ENCODE measurements around the gene FKBP2. TPM values are rescaled to one million over a fixed set of nuclear protein-coding genes. Genes with fewer than 3 reads are reported as not detected.

Gene FKBP2
- total and polyA plus RNA-seq, 2 of the 4 experiments (the other 2 are of a cell fraction): 36.2 to 76.4 TPM

GRCh38 chr11:64291752-64292459 lies 51.0 kb downstream of the FKBP2 start:
- H2BK120ac ChIP-seq (ENCODE audit: low read depth, low read length): no peak overlapping the region
- CTCF ChIA-PET: interaction anchor here (1.1 kb wide), 1 partner anchor 9 kb away, joined by 5 read pairs; no protein-coding TSS in a partner anchor
- H3K56ac ChIP-seq (ENCODE audit: extremely low read depth, insufficient read depth, low read length): no peak overlapping the region
- H3K14ac ChIP-seq (replicated peaks; ENCODE audit: low read depth, low read length): no peak overlapping the region
- peaks cover 66% of the 10 kb centered on the region for H3K27me3 ChIP-seq (ENCODE audit: control insufficient read depth, insufficient read depth, low read length)
- H2AK5ac ChIP-seq (ENCODE audit: low read depth, low read length): no peak overlapping the region
- H3K4ac ChIP-seq (ENCODE audit: low read depth, low read length): no peak overlapping the region
- H4K20me1 ChIP-seq (ENCODE audit: insufficient read depth, low read length): peaks cover 5% of the 10 kb centered on the region; the same call in 1 of the 2 replicates
- H2BK15ac ChIP-seq (ENCODE audit: low read depth, low read length): no peak overlapping the region
- ATAC-seq (ENCODE audit: low read depth) (peak; percentile 31), DNase-seq (no peak)
- H4K5ac ChIP-seq (ENCODE audit: low read depth, low read length): no peak overlapping the region
- POLR2A ChIA-PET (ENCODE audit: unreplicated experiment): no interaction called here
- no peak overlapping the region for H2BK20ac ChIP-seq (ENCODE audit: low read depth, low read length)
- no peak overlapping the region for H3K23ac ChIP-seq (ENCODE audit: low read depth, low read length)
- dilution Hi-C loops (cut with HindIII; ENCODE audit: low sequenced_read_pairs, unreplicated experiment): no loop called here
- no TSS peak for BruUV-seq (replicated peaks)
- peak overlapping the region; percentile 24 for H3K4me3 ChIP-seq (ENCODE audit: insufficient read depth, low read depth, low read length)
- peak overlapping the region; percentile 72 for H2AFZ ChIP-seq (replicated peaks; ENCODE audit: low read length, poor library complexity)
- H2BK5ac ChIP-seq (ENCODE audit: low read depth, low read length, poor library complexity, severe bottlenecking): no peak overlapping the region
- peaks cover 4% of the 10 kb centered on the region; the same call in 1 of the 2 replicates for H3K4me1 ChIP-seq (ENCODE audit: control insufficient read depth, insufficient read depth, low read length)
- no peaks in the 10 kb centered on the region for H3K9me1 ChIP-seq (ENCODE audit: insufficient read depth, low read length)
- H3K18ac ChIP-seq (ENCODE audit: low read depth, low read length): no peak overlapping the region
- H2AK9ac ChIP-seq (replicated peaks; ENCODE audit: low read depth, low read length, poor library complexity): no peak overlapping the region
- no peak overlapping the region for H4K8ac ChIP-seq (ENCODE audit: low read depth in 2 of 2, low read length in 2 of 2)
- no peak overlapping the region for H3K9ac ChIP-seq (ENCODE audit: low read depth, low read length)
- peaks cover 0 to 4% of the 10 kb centered on the region in 2 experiments; a peak in 1 of 4 replicates for H3K79me1 ChIP-seq (ENCODE audit: low read depth in 1 of 2, low read length in 2 of 2)
- 2% methylated on average over 56 of the region's 96 CpGs; no CpG with 5 or more reads in 1 of the 2 experiments for WGBS, 2 experiments (ENCODE audit: extremely low coverage in 2 of 2, insufficient read length in 1 of 2)
- in situ Hi-C loops (cut with MboI; ENCODE audit: low sequenced_read_pairs): no loop called here
- no peak overlapping the region for H3K27ac ChIP-seq (ENCODE audit: insufficient read depth, low read length)
- H3K4me2 ChIP-seq (ENCODE audit: low read depth, low read length): peak overlapping the region; percentile 45
- no peaks in the 10 kb centered on the region for H3K36me3 ChIP-seq (ENCODE audit: control insufficient read depth, insufficient read depth, low read length)
- H4K91ac ChIP-seq (ENCODE audit: insufficient read depth, low read depth, low read length): no peak overlapping the region
- intact Hi-C loops (cut with micrococcal nuclease): no loop called here
- no peaks in the 10 kb centered on the region for H3K9me3 ChIP-seq (ENCODE audit: control insufficient read depth, insufficient read depth, low read length)
- TF ChIP-seq MXI1 (IDR thresholded peaks at IDR 0.05; ENCODE audit: borderline replicate concordance, low read depth, low read length): no peak
- no peak for TF ChIP-seq MAZ (IDR thresholded peaks at IDR 0.05; ENCODE audit: borderline replicate concordance, low read depth, low read length)
- no peak for TF ChIP-seq SMC3 (IDR thresholded peaks at IDR 0.05; ENCODE audit: low read depth, low read length)
- TF ChIP-seq POLR2A (IDR thresholded peaks at IDR 0.05; ENCODE audit: low read depth, low read length): no peak
- no peak for TF ChIP-seq NFE2L2 (IDR thresholded peaks at IDR 0.05; ENCODE audit: low read depth, low read length)
- TF ChIP-seq ELK1 (IDR thresholded peaks at IDR 0.05; ENCODE audit: borderline replicate concordance, low read depth, low read length): no peak
- no peak for TF ChIP-seq MAFK (IDR thresholded peaks at IDR 0.05; ENCODE audit: low read depth, low read length)
- no peak for TF ChIP-seq CHD1 (IDR thresholded peaks at IDR 0.05; ENCODE audit: low read depth, low read length)
- TF ChIP-seq RCOR1 (IDR thresholded peaks at IDR 0.05; ENCODE audit: insufficient replicate concordance, low read length): no peak
- no peak for TF ChIP-seq USF2 (IDR thresholded peaks at IDR 0.05; ENCODE audit: low read depth, low read length)
- no peak for TF ChIP-seq RAD21 (IDR thresholded peaks at IDR 0.05; ENCODE audit: low read length)
- no peak for TF ChIP-seq BHLHE40 (IDR thresholded peaks at IDR 0.05; ENCODE audit: low read depth, low read length)
- no peak for TF ChIP-seq RFX5 (IDR thresholded peaks at IDR 0.05; ENCODE audit: low read depth, low read length)
- TF ChIP-seq, protein P1, sequence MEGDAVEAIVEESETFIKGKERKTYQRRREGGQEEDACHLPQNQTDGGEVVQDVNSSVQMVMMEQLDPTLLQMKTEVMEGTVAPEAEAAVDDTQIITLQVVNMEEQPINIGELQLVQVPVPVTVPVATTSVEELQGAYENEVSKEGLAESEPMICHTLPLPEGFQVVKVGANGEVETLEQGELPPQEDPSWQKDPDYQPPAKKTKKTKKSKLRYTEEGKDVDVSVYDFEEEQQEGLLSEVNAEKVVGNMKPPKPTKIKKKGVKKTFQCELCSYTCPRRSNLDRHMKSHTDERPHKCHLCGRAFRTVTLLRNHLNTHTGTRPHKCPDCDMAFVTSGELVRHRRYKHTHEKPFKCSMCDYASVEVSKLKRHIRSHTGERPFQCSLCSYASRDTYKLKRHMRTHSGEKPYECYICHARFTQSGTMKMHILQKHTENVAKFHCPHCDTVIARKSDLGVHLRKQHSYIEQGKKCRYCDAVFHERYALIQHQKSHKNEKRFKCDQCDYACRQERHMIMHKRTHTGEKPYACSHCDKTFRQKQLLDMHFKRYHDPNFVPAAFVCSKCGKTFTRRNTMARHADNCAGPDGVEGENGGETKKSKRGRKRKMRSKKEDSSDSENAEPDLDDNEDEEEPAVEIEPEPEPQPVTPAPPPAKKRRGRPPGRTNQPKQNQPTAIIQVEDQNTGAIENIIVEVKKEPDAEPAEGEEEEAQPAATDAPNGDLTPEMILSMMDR (conservative IDR thresholded peaks at IDR 0.05; ENCODE audit: low read depth, low read length): no peak
- no peak for TF ChIP-seq FOS (IDR thresholded peaks at IDR 0.05; ENCODE audit: low read depth, low read length)
